Endothelial cell (in vitro differentiated cells): ENCODE measurements around the gene CDH6. TPM values are rescaled to one million over a fixed set of nuclear protein-coding genes. Genes with fewer than 3 reads are reported as not detected.

Experiments used
- DNase-seq: peaks from one replicate; pipeline ENCODE4 v3.0.0; 2021; ENCODE audit warnings: low spot score
- H3K27ac Mint-ChIP-seq: one replicate; pipeline ENCODE4 v1.8.0; 2021; ENCODE audit warnings: mixed read lengths, inconsistent platforms; ENCODE audit not compliant: unreplicated experiment
- H3K27me3 Mint-ChIP-seq: one replicate; pipeline ENCODE4 v1.8.0; 2021; ENCODE audit warnings: mild to moderate bottlenecking, moderate library complexity, mixed read lengths, inconsistent platforms; ENCODE audit not compliant: unreplicated experiment
- H3K36me3 Mint-ChIP-seq: one replicate; pipeline ENCODE4 v1.8.0; 2021; ENCODE audit warnings: mild to moderate bottlenecking, low read depth, mixed read lengths, inconsistent platforms; ENCODE audit not compliant: unreplicated experiment
- H3K4me1 Mint-ChIP-seq: one replicate; pipeline ENCODE4 v1.8.0; 2021; ENCODE audit warnings: mild to moderate bottlenecking, mixed read lengths, inconsistent platforms; ENCODE audit not compliant: unreplicated experiment
- H3K4me3 Mint-ChIP-seq: one replicate; pipeline ENCODE4 v1.8.0; 2021; ENCODE audit warnings: mild to moderate bottlenecking, mixed read lengths, inconsistent platforms; ENCODE audit not compliant: unreplicated experiment
- H3K9me3 Mint-ChIP-seq: one replicate; pipeline ENCODE4 v1.8.0; 2021; ENCODE audit warnings: mixed read lengths, inconsistent platforms; ENCODE audit not compliant: unreplicated experiment
- total RNA-seq: library from RNA; stranded (reverse); fragmentation: NEBNext Ultra II Directional; extraction: Animal tissue kit (Norgen Biotek cat#: 25700); gene quantifications from one replicate; pipeline ENCODE4 v1.2.1, GENCODE V29; 2021; ENCODE audit not compliant: unreplicated experiment
- TF ChIP-seq, protein P1 (sequence below): fragments of 200-600 bp; sonication (generic); IDR thresholded peaks from one replicate; pipeline ENCODE4 v1.5.0; 2021; ENCODE audit warnings: antibody characterized with exemption; ENCODE audit not compliant: unreplicated experiment

Gene CDH6
- total RNA-seq, 1 donor from 2014 or later, result 0.15 TPM

DNA sequence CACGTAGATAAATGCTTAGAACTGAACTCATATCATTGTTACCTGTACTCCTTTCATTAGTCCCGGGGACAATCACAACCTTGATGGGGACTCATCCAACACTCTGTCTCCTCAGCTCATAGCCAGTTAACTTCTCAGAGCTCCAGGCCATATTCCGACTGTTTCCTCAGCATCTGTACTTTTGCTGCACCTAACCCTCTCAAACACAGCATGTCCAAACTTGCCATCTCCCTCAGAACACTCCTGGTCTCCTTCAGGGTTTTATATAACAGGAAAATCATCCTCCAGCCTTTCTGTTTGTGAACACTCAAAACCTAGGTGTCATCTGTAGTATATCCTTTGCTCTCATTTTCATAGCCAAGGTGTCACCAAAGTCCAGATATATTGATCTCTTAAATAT lies 150.5 kb downstream of the CDH6 start:
- TF ChIP-seq, protein P1, sequence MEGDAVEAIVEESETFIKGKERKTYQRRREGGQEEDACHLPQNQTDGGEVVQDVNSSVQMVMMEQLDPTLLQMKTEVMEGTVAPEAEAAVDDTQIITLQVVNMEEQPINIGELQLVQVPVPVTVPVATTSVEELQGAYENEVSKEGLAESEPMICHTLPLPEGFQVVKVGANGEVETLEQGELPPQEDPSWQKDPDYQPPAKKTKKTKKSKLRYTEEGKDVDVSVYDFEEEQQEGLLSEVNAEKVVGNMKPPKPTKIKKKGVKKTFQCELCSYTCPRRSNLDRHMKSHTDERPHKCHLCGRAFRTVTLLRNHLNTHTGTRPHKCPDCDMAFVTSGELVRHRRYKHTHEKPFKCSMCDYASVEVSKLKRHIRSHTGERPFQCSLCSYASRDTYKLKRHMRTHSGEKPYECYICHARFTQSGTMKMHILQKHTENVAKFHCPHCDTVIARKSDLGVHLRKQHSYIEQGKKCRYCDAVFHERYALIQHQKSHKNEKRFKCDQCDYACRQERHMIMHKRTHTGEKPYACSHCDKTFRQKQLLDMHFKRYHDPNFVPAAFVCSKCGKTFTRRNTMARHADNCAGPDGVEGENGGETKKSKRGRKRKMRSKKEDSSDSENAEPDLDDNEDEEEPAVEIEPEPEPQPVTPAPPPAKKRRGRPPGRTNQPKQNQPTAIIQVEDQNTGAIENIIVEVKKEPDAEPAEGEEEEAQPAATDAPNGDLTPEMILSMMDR, result no peak
- H3K9me3 Mint-ChIP-seq, result no peaks in the 10 kb centered on the region
- H3K4me3 Mint-ChIP-seq, result no peak overlapping the region
- no peak for DNase-seq
- no peaks in the 10 kb centered on the region for H3K27me3 Mint-ChIP-seq
- H3K27ac Mint-ChIP-seq, result no peak overlapping the region
- no peaks in the 10 kb centered on the region for H3K4me1 Mint-ChIP-seq
- H3K36me3 Mint-ChIP-seq, result no peaks in the 10 kb centered on the region

DNA sequence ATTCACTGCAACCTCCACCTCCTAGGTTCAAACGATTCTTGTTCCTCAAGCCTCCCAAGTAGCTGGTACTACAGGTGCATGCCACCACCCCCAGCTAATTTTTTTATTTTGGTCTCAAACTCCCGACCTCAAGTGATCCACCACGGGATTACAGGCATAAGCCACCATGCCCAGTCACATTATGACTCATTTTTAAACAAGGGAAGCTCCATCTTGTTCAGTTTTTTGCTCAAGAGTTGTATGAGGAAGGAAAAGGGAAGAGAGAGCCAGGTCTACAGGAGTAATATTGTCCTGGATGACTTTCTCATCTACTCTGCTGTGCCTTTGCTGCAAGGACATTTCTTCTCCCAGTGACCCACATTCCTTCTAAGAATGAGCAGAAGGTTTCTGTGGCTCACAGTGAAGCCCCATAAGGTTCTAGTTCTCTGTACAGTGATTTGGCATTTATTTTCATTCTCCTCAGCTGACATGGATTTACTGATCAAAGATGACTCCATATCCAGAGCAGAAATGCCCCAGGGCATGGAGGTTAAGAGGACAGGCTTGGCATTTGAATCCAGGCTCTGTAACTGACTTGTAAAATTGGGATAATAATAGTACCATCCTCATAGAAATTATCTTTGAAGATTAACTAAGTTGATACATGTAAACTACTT lies 153.5 kb downstream of the CDH6 start:
- Mint-ChIP-seq H3K27ac (no peak overlapping the region), H3K36me3 (no peaks in the 10 kb centered on the region), H3K9me3 (no peaks in the 10 kb centered on the region), H3K4me1 (peaks cover 5% of the 10 kb centered on the region), H3K27me3 (no peaks in the 10 kb centered on the region), H3K4me3 (no peak overlapping the region)
- TF ChIP-seq, protein P1, result no peak
- DNase-seq, result no peak

DNA sequence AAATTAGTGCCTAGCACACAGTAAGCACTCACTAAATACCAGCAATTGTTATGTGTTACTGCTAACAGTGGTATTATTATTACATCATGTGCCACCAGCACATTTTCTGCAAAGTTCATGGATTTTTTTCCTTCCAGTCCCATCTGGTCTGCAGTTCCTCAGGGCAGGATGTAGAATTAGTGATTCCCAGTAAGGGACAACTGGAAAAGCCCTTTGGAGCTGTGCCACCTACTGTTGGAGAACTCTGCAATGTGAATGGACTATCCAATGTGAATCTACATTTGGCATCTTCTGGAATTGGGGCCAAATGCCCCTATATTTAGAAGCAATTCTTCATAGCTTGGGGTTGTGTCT lies 154.0 kb downstream of the CDH6 start:
- H3K36me3 Mint-ChIP-seq, result no peaks in the 10 kb centered on the region
- no peak overlapping the region for H3K27ac Mint-ChIP-seq
- H3K4me3 Mint-ChIP-seq, result no peak overlapping the region
- H3K27me3 Mint-ChIP-seq, result no peaks in the 10 kb centered on the region
- peaks cover 10% of the 10 kb centered on the region for H3K4me1 Mint-ChIP-seq
- H3K9me3 Mint-ChIP-seq, result no peaks in the 10 kb centered on the region
- TF ChIP-seq, protein P1, result no peak
- no peak for DNase-seq

DNA sequence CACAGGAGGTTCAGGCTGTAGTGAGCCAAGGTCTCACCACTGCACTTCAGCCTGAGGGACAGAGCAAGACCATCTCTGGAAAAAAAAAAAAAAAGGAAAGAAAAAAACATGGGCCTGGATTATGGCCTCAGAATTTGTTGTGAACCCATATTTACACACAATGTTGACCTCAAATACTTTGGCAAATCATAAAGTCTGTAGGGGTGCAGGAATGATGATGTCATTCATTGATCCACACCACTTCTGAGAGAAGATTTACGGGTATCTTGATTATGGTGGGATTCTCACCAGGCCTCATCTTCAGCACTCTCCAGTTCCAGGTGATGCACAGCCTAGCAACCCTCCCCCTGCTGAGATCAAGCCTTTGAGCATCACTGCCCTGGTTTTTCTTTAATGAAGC lies 156.9 kb downstream of the CDH6 start:
- no peak overlapping the region for H3K27ac Mint-ChIP-seq
- no peak overlapping the region for H3K4me3 Mint-ChIP-seq
- no peaks in the 10 kb centered on the region for H3K9me3 Mint-ChIP-seq
- no peak for DNase-seq
- no peaks in the 10 kb centered on the region for H3K36me3 Mint-ChIP-seq
- peaks cover 29% of the 10 kb centered on the region for H3K4me1 Mint-ChIP-seq
- TF ChIP-seq, protein P1, result no peak
- no peaks in the 10 kb centered on the region for H3K27me3 Mint-ChIP-seq

GRCh38 chr5:31355337-31355736 lies 161.9 kb downstream of the CDH6 start:
- Mint-ChIP-seq H3K4me3 (no peak overlapping the region), H3K9me3 (no peaks in the 10 kb centered on the region), H3K27ac (no peak overlapping the region), H3K27me3 (no peaks in the 10 kb centered on the region), H3K36me3 (peaks cover 4% of the 10 kb centered on the region), H3K4me1 (peaks cover 34% of the 10 kb centered on the region)
- TF ChIP-seq, protein P1, result no peak
- no peak for DNase-seq
